ENCODE results near the gene MBP.
"Not testable (repeated sequence)": the region's sequence is repeated elsewhere in the genome, so short reads cannot be mapped to it uniquely, and the experiment has no call there.

The MBP gene

DNA sequence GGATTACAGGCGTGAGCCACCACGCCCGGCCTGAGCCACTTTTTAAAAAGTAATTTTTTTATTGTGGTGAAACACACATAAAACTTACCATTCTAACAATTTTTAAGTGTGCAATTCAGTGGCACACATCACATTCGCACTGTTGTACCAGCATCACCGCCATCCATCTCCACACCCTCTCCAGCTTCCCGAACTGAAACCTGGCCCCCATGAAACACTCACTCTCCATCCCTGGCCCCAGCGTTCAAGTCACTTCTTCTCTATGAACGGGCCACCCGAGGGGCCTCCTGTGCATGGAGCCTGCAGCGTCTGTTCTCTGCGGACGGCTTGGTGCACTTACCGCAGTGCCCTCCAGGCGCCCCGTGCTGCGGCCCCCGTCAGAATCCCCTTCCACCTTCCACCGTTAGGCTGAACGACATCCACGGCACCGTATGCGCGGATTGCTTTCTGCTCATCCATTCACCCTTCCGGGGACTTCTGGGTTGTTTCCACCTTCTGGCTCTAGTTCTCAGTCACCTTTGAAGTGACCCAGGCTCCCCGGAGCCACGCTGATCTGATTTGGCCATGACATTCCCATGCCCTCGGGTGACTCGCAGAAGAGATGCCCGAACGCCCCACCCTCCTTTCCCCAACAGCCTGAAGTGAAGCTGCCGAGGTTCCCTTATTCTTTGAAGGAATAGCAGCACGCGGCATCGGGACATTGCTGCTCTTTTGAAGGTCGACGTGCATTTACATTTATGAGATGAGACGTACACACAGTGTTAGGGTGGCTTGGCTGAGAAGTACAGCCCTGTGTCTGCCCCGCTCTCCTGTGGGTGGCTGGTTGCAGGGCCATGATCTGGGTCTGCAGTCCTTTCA lies 134.4 kb downstream of the MBP start:
- no peak for DNase-seq

DNA sequence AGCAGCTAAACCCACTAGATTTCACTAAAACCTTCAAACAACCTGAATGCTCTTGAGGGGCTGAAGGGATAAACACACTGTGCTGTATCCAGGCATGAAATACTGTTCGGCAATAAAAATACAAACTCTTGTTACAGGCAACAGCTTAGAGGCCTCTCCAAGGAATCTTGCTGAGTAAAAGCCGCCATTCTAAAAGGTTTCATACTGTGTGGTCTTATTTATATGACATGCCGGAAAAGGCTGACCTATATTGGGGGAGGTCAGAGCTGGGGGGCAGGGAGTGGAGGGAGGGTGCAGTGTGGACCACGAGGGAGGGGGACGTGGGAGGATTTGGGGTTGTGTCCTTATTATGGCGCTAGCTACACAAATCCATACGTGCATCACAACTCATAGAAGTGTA lies 136.2 kb downstream of the MBP start:
- no peak for DNase-seq

DNA sequence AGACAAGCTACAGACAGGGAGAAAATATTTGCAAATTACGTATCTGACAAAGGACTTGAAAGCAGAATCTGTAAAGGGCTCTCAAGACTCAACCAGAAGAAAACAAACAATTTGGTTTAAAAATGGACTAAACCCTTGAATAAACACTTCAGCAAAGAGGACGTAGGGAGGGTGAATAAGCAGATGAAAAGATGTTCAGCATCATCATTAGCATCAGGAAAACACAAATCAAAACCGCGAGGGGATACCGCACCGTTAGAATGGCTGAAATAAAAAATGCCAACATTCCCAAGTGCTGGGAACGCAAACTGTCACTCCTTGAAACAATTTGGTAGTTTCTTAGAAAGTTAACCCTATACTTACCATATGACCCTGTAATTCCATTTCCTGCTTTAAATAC lies 136.7 kb downstream of the MBP start:
- no peak for DNase-seq

DNA sequence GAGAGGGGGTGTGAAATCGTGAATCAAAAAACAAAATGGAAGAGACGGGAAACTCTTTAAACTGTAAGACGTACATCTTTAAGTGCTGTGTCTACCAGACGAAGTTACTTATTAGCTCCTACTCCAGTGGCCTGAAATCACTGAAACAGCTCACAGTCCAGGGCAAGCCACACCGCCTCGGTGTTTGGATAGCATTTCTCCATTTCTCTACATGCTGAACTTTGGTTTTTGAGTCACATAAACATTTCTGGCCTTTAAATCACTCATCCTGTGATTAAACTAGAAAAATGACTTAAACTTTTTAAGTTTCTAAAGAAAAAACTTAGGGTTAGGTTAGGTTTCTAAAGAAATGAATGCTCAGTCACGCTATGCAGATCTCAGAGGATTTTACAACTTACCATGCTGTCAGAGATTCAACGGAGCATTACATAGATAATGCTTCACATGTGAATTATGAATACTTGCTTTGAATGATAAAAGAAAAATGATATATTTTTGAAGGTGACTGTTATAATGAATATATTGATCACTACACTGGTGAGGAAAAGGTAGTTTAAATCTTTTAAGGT lies 138.4 kb downstream of the MBP start:
- no peak for DNase-seq

DNA sequence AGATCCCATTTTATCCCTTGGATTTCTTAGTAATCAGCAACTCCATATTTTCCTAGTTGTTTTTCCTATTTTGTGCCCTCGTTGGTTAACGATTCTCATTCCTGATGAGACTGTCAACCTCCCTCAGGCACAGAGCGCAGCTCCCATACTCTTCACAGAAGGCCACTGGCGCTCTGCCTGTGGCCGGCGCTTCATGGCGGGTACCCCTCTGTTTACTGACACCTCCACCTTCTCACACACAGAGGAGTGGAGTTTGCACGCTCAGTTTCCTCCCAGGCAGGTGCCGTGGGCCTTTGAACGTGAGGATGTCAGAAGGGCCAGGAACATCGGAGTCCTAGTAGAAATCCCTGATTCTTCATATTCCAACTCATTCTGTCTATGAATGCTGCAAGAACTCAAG lies 139.0 kb downstream of the MBP start:
- no peak for DNase-seq

DNA sequence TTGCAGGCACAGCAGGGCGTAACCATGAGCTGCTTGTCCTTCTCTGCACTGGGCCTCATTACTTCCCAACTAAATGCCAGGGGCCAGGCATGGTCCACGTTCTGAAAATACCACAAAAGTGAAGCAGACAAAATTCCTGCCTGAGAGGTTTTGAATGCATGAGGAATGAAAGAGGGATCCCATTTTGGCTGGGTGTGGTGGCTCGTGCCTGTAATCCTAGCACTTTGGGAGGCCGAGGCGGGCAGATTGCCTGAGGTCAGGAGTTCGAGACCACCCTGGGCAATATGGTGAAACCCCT lies 139.5 kb downstream of the MBP start:
- DNase-seq: no peak

DNA sequence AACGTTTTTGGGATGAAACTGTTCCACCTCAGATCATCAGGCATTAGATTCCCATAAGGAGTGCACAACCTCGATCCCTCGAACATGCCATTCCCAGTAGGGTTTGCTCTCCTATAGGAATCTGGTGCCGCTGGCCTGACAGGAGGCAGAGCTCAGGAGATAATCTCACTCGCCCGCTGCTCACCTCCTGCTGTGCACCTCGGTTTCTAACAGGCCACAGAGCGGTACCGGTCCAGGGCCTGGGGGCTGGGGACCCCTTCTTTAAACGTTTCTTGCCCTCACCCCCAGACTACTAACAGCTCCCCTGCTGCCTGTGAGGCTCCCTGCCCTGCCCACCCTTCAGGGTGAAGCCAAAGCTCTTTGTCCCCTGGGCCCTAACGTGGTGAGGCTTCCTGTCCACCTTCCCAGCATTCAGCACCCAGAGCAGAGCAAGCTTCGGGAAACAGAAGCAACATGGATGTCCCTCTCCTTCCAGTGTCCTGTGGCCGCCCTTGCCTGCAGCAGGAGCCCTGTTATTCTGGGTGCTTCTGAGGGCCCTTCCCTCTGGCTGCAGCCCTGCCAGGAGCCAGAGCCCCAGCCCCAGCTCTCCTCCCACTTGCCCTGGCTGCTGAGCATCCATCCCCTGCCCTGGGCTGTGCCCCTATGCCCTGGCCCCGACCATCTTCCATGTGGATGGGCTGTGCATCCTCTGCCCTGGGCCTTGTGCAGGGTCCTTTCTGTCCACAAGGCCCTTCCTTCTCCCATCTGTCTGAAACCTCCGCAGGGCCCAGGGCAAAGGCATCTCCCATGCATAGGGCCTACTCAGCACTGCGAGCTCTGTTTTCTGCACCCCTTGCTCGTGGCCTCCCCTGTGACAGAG lies 140.1 kb downstream of the MBP start:
- no peak for DNase-seq

DNA sequence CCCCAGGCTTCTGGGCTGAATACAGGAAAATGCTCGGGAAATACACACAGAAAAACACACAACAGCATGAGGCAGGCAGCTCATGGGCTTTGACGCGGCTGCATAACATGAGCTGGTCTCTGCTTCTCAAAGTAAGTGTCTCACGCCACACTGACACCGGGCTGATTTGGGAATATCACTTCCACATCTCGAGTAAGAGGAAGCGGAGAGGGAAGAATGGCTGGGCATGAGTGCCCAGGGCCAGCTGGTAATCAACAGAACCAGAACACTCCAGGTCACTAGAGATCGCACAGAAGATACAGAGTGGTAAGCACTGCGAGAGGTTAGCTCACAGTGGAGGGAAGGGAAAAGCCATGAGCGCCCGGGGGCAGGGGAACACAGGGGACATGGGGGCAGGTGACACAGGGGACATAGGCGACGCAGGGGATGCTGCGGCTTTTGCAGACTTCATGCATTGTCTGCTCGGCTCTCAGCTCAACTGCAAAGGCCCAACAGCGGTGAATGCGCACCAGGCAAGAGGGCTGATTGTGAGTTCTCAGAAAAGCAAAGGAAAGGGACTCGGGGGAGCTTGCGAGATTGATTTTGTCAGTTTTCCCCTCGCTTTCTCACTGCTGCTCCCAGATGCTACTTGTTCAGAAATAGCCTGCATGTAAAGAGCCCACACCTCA lies 141.4 kb downstream of the MBP start:
- no peak for DNase-seq

DNA sequence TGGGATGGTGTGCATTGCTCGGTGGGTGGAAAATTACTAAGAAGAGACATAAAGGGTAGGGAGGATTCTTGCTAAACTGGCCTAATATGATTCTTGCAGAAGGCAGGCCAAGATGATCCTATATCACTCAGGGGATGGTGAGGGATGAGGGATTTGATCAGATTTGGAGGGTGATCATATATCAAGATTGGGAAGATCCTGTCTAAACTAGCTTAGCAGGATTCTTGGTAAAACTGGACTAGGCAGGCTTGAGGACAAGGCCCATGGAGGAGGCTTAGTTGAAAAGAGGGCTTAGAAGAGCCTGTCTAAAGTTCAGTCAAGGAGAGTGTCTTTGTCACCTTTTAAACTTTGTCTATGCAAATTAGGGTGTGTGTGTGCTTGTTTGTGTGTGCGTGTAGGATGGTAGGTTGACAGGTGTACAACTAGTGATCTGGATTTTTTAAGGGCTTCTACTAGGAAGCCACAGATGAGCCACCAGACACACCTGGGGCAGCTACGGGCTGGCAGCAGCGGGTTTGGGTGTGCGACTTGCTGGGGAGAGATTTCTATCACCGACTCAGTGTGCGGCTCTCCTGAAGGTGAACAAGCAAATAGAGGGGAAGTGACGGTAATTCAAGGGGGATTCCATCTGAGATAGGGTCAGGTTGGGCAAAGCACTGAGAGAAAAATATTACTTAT lies 142.1 kb downstream of the MBP start:
- not testable (repeated sequence) for DNase-seq

DNA sequence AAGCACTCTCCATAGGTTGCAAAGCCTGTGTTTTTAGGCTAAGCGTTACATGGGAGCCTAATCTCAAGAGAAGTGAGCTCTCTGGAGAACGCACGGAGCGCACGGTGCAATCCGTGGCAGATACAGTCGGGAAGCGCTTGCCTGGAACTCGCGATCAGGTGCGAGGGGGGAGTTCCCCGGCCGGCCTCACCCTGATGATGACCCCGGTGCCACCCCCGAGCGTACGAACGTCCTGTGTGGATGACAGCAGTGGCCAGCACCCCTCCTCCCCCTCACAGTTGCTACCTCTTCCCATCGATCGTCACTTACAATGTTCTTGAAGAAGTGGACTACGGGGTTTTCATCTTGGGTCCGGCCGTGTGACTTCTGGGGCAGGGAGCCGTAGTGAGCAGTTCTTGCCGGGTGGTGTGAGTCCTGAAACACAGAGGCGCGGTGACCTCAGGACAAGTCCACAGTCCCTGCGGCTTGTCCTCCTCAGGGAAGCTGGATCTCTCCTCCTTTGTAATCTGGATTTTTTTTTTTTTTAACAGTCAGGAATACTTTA lies 142.9 kb downstream of the MBP start:
- no peak for DNase-seq

DNA sequence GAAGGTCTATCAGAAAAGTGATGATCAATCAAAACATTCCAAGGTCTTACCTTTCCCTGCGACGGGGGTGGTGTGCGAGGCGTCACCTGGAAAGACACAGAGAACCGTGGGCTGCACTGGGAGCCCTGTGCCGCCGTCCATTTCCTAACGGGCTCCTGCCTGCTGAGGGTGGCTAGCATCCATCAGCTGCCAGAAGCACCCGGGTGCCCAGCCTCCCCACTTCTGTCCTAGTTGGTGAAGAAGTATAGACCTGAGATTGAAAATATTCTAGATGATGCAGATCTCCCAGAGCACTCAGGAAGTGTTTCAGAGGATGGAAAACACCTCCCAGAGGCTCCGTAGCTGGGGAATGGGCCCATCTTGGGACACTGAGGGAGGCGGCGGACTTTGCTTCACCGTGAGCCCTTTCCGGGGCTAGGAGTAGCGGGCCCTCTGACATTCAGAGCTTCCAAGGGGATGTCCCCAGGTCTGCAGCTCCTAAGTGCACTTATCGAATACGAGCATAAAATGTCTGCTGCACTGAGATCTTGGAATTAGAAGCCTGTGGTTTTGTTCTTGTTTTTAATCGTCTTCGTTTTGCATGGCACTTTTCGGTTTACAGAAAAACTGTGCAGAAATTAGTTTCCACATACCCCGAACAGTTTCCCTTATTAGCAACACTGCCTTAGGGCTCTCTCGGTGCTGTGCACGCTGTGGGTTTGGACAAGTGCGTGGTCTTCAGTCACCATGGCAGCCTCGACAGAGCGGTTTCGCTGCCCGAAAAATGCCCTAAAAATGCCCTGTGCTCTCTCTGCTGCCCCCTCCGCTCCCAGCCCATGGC lies 143.5 kb downstream of the MBP start:
- DNase-seq: no peak

DNA sequence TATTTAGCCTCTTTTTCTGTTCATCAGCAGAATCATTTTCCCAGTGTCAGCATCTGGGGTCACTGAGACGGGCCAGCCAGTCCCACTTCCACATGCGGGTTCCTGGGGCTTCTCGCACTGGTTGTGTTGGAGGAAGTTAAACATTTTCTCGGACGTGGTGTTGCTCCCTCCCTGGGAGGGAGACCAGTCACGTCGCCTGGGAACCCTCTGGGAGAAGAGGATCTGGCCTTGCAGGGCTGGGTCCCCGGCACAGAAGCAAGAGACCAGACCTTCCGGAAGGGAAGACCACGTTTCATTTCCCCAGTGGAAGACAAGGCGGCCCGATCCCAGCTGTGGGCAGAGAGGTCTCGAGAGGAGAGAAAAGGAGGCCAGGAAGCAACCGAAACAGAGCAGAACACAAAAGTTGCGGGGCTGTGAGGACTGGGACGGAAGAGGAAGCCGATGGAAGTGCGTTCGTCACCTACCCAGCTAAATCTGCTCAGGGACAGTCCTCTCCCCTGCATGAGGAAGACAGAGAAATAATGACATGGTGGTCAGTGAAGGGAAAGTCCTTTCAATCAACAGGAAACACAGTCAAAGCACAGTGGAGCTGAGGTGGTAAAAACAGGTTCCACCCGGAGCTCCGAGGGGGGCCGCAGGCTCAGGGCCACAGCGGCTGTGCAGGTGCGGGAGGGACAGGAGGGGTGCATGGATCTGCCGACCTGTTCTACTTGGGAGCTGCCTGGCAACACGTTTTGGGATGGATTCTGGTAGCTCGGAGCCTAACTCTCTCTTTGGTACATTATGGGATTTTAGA lies 144.4 kb downstream of the MBP start:
- DNase-seq: no peak

DNA sequence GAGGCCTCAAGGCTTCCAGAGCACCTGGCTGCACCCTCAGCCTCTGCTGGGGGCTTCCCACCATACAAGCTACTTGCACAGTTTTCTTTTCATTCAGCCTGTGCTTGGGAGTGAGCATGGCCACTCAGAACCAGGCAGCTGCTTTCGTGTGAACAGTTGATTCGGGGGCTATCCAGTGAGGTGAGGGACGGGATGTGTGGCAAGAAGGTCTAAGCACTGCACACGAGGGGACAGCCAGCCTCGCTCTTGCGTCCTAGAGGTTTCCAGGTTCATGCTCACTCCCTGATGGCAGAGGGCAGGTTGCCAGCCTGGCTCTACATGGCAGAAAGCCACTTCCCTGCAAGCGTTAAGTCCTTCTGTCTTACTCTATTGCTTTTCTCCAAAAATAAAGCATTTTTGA lies 146.2 kb downstream of the MBP start:
- no peak for DNase-seq

DNA sequence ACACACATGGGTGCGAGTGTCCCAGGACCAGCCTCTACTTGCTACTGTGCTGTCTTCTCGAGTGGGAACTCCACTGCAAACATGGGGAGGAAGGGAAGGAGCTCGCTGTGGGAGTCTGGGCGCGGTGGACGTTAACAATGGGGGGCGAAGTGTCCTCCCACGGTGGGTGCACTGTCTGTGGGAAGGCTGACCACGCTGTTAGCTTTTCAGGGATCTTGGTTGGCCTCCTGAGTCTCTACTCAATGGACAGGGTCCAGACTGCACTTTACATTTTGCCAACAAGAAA lies 146.7 kb downstream of the MBP start:
- no peak for DNase-seq

DNA sequence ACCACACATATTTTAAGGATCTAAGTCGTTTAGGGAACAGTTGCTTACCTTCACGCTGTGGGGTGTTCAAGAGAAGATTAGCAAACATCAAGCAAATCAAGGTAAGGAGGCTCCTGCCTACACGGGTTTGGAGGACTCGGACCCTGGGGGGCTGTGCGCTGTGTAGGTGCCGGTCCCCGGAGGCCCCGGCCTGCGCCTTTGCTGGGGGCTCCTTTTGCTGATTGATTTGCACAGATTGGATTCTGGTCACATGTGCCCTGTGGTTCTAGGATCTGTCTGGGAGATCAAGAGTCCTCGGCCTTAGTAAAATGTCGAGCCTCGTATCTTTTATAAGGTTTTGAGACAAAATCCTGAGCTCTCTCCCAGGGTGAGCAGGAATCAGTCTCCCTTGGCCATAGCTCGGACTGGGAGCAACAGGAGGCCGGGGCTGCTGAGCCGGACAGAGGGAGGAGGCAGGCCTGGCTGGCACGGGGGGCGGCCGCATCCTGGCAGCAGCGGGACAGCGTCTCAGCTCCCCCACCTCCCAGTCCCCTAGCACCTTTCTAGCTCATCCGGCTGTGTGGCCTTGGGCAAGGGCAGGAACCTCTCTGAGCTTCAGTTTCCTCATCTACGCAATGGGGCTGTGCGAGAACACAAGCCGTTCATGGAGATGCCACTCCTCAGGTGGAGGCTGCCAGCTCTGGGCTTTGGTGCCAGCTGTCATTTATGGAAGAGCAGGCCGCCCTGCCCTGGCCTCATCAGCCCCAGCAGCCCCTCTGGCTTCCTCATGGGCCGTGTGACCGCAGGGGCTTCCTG lies 147.2 kb downstream of the MBP start:
- no peak for DNase-seq

DNA sequence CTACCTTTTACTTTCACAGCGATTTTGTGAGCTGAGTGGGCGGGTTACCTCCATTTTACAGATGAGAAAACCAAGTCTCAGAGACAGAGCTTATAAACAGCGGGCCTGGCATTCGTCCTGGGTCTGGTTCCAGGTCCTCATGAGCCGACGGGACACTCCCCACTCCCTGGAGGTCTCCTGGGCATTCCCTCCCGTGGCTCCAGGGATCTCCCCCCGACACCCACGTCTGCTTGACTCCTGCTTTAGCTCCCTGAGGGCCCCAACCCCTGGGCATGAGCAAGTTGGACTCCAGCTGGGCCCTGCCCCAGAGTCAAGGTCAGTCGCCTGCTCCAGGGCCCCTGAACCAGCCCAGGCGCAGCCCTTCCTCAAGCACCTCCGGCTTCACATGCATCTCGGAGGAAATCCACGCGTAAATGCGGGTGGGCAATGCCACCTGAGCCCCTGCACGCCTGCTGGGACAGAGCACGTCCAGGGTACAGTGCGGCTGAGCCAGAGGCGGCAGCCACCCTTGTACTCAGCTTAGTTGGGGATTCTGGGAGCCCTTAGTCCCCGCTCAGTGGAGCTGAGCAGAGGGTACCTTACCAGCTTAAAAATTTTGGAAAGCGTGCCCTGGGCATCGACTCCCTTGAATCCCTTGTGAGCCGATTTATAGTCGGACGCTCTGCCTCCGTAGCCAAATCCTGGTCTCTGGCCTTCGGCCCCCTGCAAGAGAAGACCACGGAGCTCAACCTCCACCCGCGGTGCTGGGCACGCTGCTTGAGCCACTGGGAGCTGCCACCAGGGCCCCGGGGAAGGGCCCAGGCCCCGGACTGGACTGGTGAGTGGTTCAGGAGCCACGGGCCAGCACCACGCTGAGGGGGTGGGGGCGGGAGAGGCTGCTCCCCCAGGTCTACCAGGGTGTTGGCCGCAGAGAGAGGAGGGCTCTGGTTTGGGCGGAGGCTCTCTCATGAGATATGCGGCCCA lies 148.1 kb downstream of the MBP start:
- no peak for DNase-seq

DNA sequence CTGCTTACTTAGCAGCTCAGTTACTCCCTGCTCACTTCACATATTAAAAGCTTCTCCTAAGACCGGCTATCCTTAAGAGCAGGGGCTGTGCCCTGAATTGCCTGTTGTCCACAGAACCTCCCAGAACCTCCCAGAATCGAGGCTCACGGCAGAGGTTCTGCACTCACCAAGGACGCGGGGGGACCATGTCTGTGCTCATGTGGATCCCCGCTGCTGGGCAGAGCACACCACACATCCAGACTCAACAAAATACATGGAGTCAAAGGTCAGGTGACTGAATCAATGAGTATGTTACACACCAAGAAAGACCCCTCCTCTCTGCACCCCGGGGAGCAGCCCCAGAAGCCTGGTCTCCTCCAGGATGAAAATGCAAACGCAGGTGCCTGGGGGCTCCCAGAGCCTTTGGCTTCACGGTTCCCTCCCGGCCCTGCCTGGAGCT lies 149.0 kb downstream of the MBP start:
- no peak for DNase-seq

DNA sequence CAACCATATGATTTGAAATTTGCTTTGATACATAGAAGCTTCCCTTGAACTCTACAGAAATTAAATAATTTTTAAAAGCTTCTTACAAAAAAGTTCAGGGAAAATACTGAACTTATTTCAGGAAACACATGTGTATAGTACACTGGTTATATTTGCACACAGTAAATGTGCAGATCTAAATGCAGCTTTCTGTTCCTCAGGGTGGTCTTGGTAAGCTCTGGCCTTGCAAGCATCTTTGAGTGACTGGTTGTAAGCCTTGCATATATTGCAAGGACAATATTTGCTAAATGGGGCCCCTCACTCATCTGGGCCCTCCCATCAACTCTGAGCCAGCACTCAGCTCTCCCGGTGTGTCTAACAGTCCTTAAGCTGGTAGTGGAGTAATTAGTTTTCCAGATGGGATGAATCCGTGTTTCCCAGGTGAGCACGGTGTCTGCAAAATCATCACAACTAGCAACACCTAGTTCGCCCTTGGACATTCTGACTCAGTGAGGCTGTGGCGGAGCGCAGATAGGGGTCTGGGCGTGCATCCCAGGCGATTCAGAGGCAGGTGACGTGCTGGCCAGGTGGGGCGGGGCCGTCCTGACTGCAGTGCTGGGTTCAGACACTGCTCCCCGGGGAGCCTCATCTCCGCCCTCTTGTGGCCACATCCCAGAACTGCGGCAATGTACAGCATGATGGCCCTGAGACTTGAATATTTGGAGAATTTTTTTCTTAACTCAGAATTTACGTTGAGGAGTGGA lies 149.6 kb downstream of the MBP start:
- DNase-seq: peak; percentile 88 to 92
